PFSK-1 (cell line): ENCODE measurements around the gene KDM2B.

Experiments
- FOXP2 ChIP-seq: optimal IDR thresholded peaks from 2 replicates; pipeline ENCODE3; 2011; ENCODE audit warnings: borderline replicate concordance, control low read depth, inconsistent platforms; ENCODE audit not compliant: insufficient read depth; ENCODE audit errors: extremely low read length, extremely low read depth
- POLR2AphosphoS5 ChIP-seq: IDR thresholded peaks from 2 replicates; pipeline ENCODE4 v1.6.1; 2012; ENCODE audit warnings: low read depth, mild to moderate bottlenecking, control low read depth, low read length, moderate library complexity
- REST ChIP-seq, 2 experiments: IDR thresholded peaks; 2 replicates each; pipeline versions ENCODE4 v1.6.1 to v1.8.0; 2011 to 2012; ENCODE audit warnings: low read depth in 2 of 2, low read length in 2 of 2, control low read depth in 1 of 2, inconsistent platforms in 1 of 2, mild to moderate bottlenecking in 1 of 2, moderate library complexity in 1 of 2; ENCODE audit not compliant: insufficient read depth in 1 of 2
- SIN3A ChIP-seq: IDR thresholded peaks from 2 replicates; pipeline ENCODE4 v1.6.1; 2012; ENCODE audit warnings: mild to moderate bottlenecking, low read length, moderate library complexity, borderline replicate concordance; ENCODE audit not compliant: insufficient read depth
- TAF1 ChIP-seq: IDR thresholded peaks from 2 replicates; pipeline ENCODE4 v1.6.1; 2012; ENCODE audit warnings: low read length, control low read depth, borderline replicate concordance; ENCODE audit not compliant: insufficient read depth

The KDM2B gene

DNA sequence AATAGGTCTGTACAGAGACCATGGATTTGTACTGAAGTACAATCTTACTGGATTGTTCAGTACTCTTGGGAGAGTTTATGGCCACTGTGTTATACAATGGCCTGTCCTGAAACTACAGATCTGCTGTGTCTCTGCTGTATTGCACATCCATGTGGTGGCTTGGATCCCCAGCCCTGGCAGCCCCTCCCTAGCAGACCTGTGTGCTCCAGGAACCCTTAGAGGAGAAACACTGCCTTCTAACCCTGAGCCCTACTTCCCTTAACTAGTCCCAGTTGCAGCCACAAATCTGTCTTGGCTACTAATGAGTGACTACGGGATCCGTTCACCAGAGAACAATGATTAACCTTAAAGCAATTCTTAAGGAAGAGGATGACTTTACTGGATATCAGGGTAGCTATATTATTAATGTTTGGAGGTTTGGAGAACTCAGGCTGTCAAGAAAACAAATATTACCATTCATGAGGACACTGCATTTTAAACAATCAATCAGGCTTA is 153.2 kb downstream of the KDM2B start:
- no peak for TF ChIP-seq TAF1
- no peak for TF ChIP-seq REST (IDR thresholded peaks at IDR 0.05; ENCODE audit: insufficient read depth in 1 of 2, low read depth in 2 of 2, low read length in 2 of 2)
- no peak for TF ChIP-seq POLR2AphosphoS5
- TF ChIP-seq SIN3A, result no peak
- TF ChIP-seq FOXP2, result no peak

- TF ChIP-seq REST (IDR thresholded peaks at IDR 0.05; ENCODE audit: insufficient read depth in 1 of 2, low read depth in 2 of 2, low read length in 2 of 2) (no peak), TAF1 (no peak), SIN3A (no peak), FOXP2 (no peak), POLR2AphosphoS5 (no peak)
Observed at GRCh38 chr12:121424624-121424975, 156.2 kb downstream of the KDM2B start.

GRCh38 chr12:121423682-121424623 is 156.9 kb downstream of the KDM2B start:
- no peak for TF ChIP-seq TAF1
- no peak for TF ChIP-seq FOXP2
- no peak for TF ChIP-seq POLR2AphosphoS5

DNA sequence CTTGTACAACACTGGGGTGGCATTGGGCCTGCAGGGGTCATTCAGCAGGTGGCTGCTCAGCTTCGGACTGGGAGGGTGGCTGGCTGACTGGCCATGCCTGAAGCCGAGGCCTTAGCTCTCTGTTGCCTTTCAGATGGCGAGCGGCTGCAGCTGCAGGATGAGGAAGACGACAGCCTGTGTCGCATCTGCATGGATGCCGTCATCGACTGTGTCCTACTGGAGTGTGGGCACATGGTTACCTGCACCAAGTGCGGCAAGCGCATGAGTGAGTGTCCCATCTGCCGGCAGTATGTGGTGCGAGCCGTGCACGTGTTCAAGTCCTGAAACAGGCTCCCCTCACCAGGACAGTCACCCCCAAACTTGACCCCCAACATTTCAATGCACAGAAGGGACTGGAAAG is 157.6 kb downstream of the KDM2B start:
- TF ChIP-seq REST (IDR thresholded peaks at IDR 0.05; ENCODE audit: insufficient read depth in 1 of 2, low read depth in 2 of 2, low read length in 2 of 2) (no peak), FOXP2 (no peak)

GRCh38 chr12:121420109-121420508 is 160.7 kb downstream of the KDM2B start:
- no peak for TF ChIP-seq REST (IDR thresholded peaks at IDR 0.05; ENCODE audit: insufficient read depth in 1 of 2, low read depth in 2 of 2, low read length in 2 of 2)
- no peak for TF ChIP-seq FOXP2
- no peak for TF ChIP-seq TAF1
- no peak for TF ChIP-seq POLR2AphosphoS5
- no peak for TF ChIP-seq SIN3A
